ENCODE data around the gene ATP12A.

The ATP12A gene

GRCh38 chr13:24683351-24683750, 3.1 kb downstream of the ATP12A start:
- in situ Hi-C loops (cut with MboI; ENCODE audit: low sequenced_read_pairs, unreplicated experiment): no loop called here
- TF ChIP-seq, protein P1, sequence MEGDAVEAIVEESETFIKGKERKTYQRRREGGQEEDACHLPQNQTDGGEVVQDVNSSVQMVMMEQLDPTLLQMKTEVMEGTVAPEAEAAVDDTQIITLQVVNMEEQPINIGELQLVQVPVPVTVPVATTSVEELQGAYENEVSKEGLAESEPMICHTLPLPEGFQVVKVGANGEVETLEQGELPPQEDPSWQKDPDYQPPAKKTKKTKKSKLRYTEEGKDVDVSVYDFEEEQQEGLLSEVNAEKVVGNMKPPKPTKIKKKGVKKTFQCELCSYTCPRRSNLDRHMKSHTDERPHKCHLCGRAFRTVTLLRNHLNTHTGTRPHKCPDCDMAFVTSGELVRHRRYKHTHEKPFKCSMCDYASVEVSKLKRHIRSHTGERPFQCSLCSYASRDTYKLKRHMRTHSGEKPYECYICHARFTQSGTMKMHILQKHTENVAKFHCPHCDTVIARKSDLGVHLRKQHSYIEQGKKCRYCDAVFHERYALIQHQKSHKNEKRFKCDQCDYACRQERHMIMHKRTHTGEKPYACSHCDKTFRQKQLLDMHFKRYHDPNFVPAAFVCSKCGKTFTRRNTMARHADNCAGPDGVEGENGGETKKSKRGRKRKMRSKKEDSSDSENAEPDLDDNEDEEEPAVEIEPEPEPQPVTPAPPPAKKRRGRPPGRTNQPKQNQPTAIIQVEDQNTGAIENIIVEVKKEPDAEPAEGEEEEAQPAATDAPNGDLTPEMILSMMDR (IDR thresholded peaks at IDR 0.05; ENCODE audit: borderline replicate concordance, control extremely low read depth, extremely low read depth, insufficient read depth, missing control alignments): no peak
- no peak for DNase-seq (ENCODE audit: low spot score)

GRCh38 chr13:24683838-24684599, 3.8 kb downstream of the ATP12A start:
- TF ChIP-seq, protein P1 (IDR thresholded peaks at IDR 0.05; ENCODE audit: borderline replicate concordance, control extremely low read depth, extremely low read depth, insufficient read depth, missing control alignments): peak; percentile 62
- in situ Hi-C loops (cut with MboI; ENCODE audit: low sequenced_read_pairs, unreplicated experiment): no loop called here
- DNase-seq (ENCODE audit: low spot score): peak; percentile 85

- in situ Hi-C loops (cut with MboI; ENCODE audit: low sequenced_read_pairs, unreplicated experiment): no loop called here
- TF ChIP-seq, protein P1 (IDR thresholded peaks at IDR 0.05; ENCODE audit: borderline replicate concordance, control extremely low read depth, extremely low read depth, insufficient read depth, missing control alignments): no peak
- DNase-seq (ENCODE audit: low spot score): peak; percentile 56
Observed at GRCh38 chr13:24684600-24684998, 4.4 kb downstream of the ATP12A start.

- in situ Hi-C loops (cut with MboI; ENCODE audit: low sequenced_read_pairs, unreplicated experiment): no loop called here
- TF ChIP-seq, protein P1 (IDR thresholded peaks at IDR 0.05; ENCODE audit: borderline replicate concordance, control extremely low read depth, extremely low read depth, insufficient read depth, missing control alignments): no peak
Observed at GRCh38 chr13:24685314-24685713, 5.1 kb downstream of the ATP12A start.

GRCh38 chr13:24687611-24688010, 7.4 kb downstream of the ATP12A start:
- in situ Hi-C loops (cut with MboI; ENCODE audit: low sequenced_read_pairs, unreplicated experiment): no loop called here
- DNase-seq (ENCODE audit: low spot score): no peak

More at GRCh38 chr13:24685314-24685713, 5.1 kb downstream of the ATP12A start:
- no peak for DNase-seq (ENCODE audit: low spot score)

DNA sequence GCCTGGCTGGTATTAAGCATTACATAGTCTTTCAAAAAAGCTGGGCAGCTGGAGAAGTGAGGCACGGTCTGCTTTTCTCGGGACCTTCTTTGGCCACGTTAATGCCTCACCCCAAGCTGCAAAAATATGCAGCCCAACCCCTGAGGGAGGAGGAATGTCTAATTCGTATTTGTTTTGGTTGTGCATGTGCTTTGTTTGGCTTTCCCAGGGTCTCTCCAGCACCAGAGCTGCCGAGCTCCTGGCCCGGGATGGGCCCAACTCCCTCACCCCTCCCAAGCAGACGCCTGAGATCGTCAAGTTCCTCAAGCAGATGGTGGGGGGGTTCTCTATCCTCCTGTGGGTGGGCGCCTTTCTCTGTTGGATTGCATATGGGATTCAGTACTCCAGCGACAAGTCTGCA, 7.9 kb downstream of the ATP12A start:
- in situ Hi-C loops (cut with MboI; ENCODE audit: low sequenced_read_pairs, unreplicated experiment): no loop called here
- TF ChIP-seq, protein P1 (IDR thresholded peaks at IDR 0.05; ENCODE audit: borderline replicate concordance, control extremely low read depth, extremely low read depth, insufficient read depth, missing control alignments): no peak
- DNase-seq (ENCODE audit: low spot score): no peak

More at GRCh38 chr13:24687611-24688010, 7.4 kb downstream of the ATP12A start:
- TF ChIP-seq, protein P1 (IDR thresholded peaks at IDR 0.05; ENCODE audit: borderline replicate concordance, control extremely low read depth, extremely low read depth, insufficient read depth, missing control alignments): no peak

All from GM13976 (cell line).